H1 (cell line): ENCODE measurements around the gene MUS81.

ENCODE experiments used
- ATF3 ChIP-seq: IDR thresholded peaks from 2 replicates; pipeline ENCODE4 v1.6.1; 2011; ENCODE audit warnings: low read depth, mild to moderate bottlenecking, low read length; ENCODE audit not compliant: insufficient read depth
- BRCA1 ChIP-seq: IDR thresholded peaks from 2 replicates; pipeline ENCODE4 v1.6.1; 2012; ENCODE audit warnings: low read depth, low read length, improper control_type of control experiment
- HDAC2 ChIP-seq, 2 experiments: fragments of 300-600 bp in 1 of 2; sonication (generic) in 1 of 2; IDR thresholded peaks; 2 replicates each; pipeline ENCODE4 v1.6.1; 2011 to 2012; ENCODE audit warnings: low read depth in 2 of 2, low read length in 2 of 2, mild to moderate bottlenecking in 2 of 2, moderate library complexity in 2 of 2, borderline replicate concordance in 1 of 2, inconsistent platforms in 1 of 2

GRCh38 chr11:65826984-65827735, 33.1 kb upstream of the MUS81 start:
- TF ChIP-seq BRCA1 (no peak), HDAC2 (IDR thresholded peaks at IDR 0.05; ENCODE audit: borderline replicate concordance in 1 of 2, low read depth in 2 of 2, low read length in 2 of 2) (no peak), ATF3 (no peak)
